ENCODE results near the gene CDC42. TPM values are rescaled to one million over a fixed set of nuclear protein-coding genes. Genes with fewer than 3 reads are reported as not detected.

The CDC42 gene
- total RNA-seq, 1 experiment from 2014 or later: 171 TPM

DNA sequence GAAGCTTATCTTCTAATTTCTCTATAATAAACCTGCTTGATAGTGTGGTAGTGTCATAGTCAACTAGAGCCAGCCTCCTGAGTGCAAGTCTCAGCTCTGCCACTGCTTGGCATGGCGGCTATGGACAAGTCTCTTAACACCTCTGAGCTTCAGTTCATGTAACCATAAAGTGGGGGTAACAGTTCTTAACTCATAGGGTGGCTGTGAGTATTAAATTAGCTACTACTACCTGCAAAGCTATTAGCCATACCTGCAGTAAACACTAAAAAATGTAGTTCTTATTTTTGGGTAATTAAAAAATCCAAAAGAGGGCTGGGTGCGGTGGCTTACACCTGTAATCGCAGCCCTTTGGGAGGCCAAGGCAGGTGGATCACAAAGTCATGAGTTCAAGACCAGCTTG, 2.2 kb upstream of the CDC42 start (continued):
- TF ChIP-seq, protein P1, sequence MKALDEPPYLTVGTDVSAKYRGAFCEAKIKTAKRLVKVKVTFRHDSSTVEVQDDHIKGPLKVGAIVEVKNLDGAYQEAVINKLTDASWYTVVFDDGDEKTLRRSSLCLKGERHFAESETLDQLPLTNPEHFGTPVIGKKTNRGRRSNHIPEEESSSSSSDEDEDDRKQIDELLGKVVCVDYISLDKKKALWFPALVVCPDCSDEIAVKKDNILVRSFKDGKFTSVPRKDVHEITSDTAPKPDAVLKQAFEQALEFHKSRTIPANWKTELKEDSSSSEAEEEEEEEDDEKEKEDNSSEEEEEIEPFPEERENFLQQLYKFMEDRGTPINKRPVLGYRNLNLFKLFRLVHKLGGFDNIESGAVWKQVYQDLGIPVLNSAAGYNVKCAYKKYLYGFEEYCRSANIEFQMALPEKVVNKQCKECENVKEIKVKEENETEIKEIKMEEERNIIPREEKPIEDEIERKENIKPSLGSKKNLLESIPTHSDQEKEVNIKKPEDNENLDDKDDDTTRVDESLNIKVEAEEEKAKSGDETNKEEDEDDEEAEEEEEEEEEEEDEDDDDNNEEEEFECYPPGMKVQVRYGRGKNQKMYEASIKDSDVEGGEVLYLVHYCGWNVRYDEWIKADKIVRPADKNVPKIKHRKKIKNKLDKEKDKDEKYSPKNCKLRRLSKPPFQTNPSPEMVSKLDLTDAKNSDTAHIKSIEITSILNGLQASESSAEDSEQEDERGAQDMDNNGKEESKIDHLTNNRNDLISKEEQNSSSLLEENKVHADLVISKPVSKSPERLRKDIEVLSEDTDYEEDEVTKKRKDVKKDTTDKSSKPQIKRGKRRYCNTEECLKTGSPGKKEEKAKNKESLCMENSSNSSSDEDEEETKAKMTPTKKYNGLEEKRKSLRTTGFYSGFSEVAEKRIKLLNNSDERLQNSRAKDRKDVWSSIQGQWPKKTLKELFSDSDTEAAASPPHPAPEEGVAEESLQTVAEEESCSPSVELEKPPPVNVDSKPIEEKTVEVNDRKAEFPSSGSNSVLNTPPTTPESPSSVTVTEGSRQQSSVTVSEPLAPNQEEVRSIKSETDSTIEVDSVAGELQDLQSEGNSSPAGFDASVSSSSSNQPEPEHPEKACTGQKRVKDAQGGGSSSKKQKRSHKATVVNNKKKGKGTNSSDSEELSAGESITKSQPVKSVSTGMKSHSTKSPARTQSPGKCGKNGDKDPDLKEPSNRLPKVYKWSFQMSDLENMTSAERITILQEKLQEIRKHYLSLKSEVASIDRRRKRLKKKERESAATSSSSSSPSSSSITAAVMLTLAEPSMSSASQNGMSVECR (CRISPR knock-in tag; IDR thresholded peaks at IDR 0.05; ENCODE audit: borderline replicate concordance): no peak
- TF ChIP-seq FOXJ3 (CRISPR knock-in tag; IDR thresholded peaks at IDR 0.05; ENCODE audit: borderline replicate concordance) (no peak), TCF7 (CRISPR knock-in tag; IDR thresholded peaks at IDR 0.05; ENCODE audit: low read depth) (no peak), TP53 (CRISPR knock-in tag; IDR thresholded peaks at IDR 0.05) (no peak)

DNA sequence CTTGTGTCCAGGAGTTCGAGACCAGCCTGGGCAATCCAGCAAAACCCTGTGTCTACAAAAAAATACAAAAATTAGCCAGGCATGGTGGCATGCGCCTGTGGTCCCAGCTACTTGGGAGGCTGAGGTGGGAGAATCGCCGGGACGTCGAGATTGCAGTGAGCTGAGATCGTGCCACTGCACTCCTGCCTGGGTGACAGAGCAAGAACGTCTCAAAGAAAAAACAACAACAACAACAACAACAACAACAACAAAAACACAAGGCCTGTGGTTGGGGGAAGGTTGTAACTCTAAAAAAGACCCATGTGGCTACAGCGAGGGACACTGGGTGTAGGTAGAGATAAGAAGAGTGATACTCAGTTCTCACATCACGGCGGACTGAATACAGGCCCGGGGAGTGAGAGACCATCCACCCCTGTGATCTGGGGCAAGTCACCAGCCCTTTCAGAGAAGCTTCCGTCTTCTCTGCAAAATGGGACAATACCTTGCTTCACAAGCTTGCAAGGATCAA, 848 bp upstream of the CDC42 start:
- DNase-seq (ENCODE audit: low spot score) (no peak), ATAC-seq (no peak)
- H3K27ac Mint-ChIP-seq: peak overlapping the region; percentile 43; the same call in 1 of the 2 replicates
- peak overlapping the region; percentile 68 for H3K4me3 Mint-ChIP-seq
- peaks cover 24% of the 10 kb centered on the region for H3K4me1 Mint-ChIP-seq
- CTCF ChIA-PET: interaction anchor here (1.4 to 2.5 kb wide), 3 partner anchors 15 to 29 kb away, joined by 7 to 8 read pairs (median 7); no protein-coding TSS in a partner anchor
- peaks cover 4% of the 10 kb centered on the region; the same call in 1 of the 2 replicates for H3K36me3 Mint-ChIP-seq
- POLR2A ChIA-PET: interaction anchor here (1.8 kb wide), 1 partner anchor 26 kb away, joined by 12 read pairs; no protein-coding TSS in a partner anchor
- H3K9me3 Mint-ChIP-seq: no peaks in the 10 kb centered on the region
- H3K27me3 Mint-ChIP-seq (ENCODE audit: low read depth): no peaks in the 10 kb centered on the region
- TF ChIP-seq ZNF138 (CRISPR knock-in tag; conservative IDR thresholded peaks at IDR 0.05) (no peak), PRRX2 (CRISPR knock-in tag; IDR thresholded peaks at IDR 0.05) (no peak), NR3C1 (CRISPR knock-in tag; conservative IDR thresholded peaks at IDR 0.05; ENCODE audit: low read depth) (no peak), TP53 (CRISPR knock-in tag; IDR thresholded peaks at IDR 0.05) (no peak), CREM (CRISPR knock-in tag; IDR thresholded peaks at IDR 0.05) (no peak), ZNF317 (CRISPR knock-in tag; IDR thresholded peaks at IDR 0.05; ENCODE audit: borderline replicate concordance, low read depth) (no peak), NR1H2 (CRISPR knock-in tag; IDR thresholded peaks at IDR 0.05) (no peak), ZNF263 (CRISPR knock-in tag; IDR thresholded peaks at IDR 0.05; ENCODE audit: low read depth) (no peak)
- TF ChIP-seq, protein P2, sequence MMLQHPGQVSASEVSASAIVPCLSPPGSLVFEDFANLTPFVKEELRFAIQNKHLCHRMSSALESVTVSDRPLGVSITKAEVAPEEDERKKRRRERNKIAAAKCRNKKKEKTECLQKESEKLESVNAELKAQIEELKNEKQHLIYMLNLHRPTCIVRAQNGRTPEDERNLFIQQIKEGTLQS (CRISPR knock-in tag; conservative IDR thresholded peaks at IDR 0.05): no peak
- TF ChIP-seq, protein P3, sequence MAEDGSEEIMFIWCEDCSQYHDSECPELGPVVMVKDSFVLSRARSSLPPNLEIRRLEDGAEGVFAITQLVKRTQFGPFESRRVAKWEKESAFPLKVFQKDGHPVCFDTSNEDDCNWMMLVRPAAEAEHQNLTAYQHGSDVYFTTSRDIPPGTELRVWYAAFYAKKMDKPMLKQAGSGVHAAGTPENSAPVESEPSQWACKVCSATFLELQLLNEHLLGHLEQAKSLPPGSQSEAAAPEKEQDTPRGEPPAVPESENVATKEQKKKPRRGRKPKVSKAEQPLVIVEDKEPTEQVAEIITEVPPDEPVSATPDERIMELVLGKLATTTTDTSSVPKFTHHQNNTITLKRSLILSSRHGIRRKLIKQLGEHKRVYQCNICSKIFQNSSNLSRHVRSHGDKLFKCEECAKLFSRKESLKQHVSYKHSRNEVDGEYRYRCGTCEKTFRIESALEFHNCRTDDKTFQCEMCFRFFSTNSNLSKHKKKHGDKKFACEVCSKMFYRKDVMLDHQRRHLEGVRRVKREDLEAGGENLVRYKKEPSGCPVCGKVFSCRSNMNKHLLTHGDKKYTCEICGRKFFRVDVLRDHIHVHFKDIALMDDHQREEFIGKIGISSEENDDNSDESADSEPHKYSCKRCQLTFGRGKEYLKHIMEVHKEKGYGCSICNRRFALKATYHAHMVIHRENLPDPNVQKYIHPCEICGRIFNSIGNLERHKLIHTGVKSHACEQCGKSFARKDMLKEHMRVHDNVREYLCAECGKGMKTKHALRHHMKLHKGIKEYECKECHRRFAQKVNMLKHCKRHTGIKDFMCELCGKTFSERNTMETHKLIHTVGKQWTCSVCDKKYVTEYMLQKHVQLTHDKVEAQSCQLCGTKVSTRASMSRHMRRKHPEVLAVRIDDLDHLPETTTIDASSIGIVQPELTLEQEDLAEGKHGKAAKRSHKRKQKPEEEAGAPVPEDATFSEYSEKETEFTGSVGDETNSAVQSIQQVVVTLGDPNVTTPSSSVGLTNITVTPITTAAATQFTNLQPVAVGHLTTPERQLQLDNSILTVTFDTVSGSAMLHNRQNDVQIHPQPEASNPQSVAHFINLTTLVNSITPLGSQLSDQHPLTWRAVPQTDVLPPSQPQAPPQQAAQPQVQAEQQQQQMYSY (CRISPR knock-in tag; IDR thresholded peaks at IDR 0.05): no peak
- TF ChIP-seq, protein P4, sequence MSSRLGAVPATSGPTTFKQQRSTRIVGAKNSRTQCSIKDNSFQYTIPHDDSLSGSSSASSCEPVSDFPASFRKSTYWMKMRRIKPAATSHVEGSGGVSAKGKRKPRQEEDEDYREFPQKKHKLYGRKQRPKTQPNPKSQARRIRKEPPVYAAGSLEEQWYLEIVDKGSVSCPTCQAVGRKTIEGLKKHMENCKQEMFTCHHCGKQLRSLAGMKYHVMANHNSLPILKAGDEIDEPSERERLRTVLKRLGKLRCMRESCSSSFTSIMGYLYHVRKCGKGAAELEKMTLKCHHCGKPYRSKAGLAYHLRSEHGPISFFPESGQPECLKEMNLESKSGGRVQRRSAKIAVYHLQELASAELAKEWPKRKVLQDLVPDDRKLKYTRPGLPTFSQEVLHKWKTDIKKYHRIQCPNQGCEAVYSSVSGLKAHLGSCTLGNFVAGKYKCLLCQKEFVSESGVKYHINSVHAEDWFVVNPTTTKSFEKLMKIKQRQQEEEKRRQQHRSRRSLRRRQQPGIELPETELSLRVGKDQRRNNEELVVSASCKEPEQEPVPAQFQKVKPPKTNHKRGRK (CRISPR knock-in tag; IDR thresholded peaks at IDR 0.05; ENCODE audit: borderline replicate concordance): no peak
